ENCODE measurements around the gene BLCAP. TPM values are rescaled to one million over a fixed set of nuclear protein-coding genes. Genes with fewer than 3 reads are reported as not detected.

BLCAP gene
- total RNA-seq, 2 donors from 2014 or later = 66.6 to 78.7 TPM

DNA sequence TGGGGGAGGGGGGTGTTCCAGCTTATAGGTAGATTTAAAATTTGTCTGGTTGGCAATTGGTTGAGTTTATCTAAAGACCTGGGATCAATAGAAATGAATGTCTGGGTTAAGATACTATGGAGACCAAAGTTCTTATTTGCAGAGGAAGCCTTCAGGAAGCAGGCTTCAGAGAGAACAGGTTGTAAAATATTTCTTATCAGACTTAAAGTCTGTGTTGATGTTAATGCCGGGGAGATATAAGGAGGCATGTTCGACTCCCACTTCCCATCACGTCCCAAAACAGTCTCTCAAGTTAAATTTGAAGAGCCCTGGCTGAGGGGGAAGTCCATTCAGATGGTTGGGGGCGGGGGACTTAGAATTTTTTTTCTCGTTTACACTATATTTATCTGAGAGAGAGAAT, 12.3 kb upstream of the BLCAP start:
- no peaks in the 10 kb centered on the region for H3K36me3 ChIP-seq
- no peaks in the 10 kb centered on the region for H3K9me3 ChIP-seq
- no peak overlapping the region for H3K4me3 ChIP-seq
- TF ChIP-seq, protein P1, sequence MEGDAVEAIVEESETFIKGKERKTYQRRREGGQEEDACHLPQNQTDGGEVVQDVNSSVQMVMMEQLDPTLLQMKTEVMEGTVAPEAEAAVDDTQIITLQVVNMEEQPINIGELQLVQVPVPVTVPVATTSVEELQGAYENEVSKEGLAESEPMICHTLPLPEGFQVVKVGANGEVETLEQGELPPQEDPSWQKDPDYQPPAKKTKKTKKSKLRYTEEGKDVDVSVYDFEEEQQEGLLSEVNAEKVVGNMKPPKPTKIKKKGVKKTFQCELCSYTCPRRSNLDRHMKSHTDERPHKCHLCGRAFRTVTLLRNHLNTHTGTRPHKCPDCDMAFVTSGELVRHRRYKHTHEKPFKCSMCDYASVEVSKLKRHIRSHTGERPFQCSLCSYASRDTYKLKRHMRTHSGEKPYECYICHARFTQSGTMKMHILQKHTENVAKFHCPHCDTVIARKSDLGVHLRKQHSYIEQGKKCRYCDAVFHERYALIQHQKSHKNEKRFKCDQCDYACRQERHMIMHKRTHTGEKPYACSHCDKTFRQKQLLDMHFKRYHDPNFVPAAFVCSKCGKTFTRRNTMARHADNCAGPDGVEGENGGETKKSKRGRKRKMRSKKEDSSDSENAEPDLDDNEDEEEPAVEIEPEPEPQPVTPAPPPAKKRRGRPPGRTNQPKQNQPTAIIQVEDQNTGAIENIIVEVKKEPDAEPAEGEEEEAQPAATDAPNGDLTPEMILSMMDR (IDR thresholded peaks at IDR 0.05) = no peak
- no peaks in the 10 kb centered on the region for H3K4me1 ChIP-seq
- H3K27me3 ChIP-seq = no peaks in the 10 kb centered on the region
- DNase-seq (ENCODE audit: low spot score) = no peak
- no peak overlapping the region for H3K27ac ChIP-seq

DNA sequence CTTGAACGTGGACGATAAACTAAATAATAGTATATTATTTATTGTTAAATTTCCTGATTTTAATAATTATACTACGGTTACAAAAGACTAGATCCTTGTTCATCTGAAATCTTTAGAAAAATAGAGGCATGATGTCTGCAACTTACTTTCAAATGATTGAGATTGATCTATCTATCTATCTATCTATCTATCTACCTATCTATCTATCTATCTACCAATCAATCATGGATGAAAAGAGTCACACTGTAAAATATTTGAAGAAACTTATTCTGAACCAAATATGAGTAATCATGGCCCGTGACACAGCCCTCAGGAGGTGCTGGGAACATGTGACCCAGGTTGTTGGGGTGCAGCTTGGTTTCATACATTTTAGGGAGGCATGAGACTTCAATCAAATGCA, 11.7 kb upstream of the BLCAP start:
- Histone ChIP-seq H3K36me3 (no peaks in the 10 kb centered on the region), H3K9me3 (no peaks in the 10 kb centered on the region), H3K27me3 (no peaks in the 10 kb centered on the region), H3K4me1 (peaks cover 0 to 2% of the 10 kb centered on the region in 2 donors), H3K4me3 (no peak overlapping the region), H3K27ac (no peak overlapping the region)
- no peak for DNase-seq (ENCODE audit: low spot score)
- TF ChIP-seq, protein P1 (IDR thresholded peaks at IDR 0.05) = no peak

DNA sequence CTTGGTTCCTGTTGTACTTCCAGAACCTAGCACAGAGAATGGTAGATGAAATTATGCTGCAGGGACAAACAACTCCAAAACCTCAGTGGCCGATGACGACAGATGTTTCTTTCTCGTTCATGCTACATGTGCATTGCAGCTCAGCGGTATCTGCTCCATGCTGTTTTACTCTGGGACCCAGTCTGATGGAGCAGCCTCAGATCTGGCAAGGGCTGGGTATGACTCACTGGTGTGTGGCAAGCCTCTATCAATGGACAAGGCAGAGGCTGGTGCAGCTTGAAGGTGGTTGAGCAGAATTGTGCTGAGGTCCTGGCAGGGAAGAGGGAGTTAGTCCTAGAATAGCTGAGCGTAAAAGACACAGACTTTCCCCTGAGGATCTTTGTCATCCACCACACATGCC, 10.3 kb upstream of the BLCAP start:
- no peaks in the 10 kb centered on the region for H3K27me3 ChIP-seq
- no peak overlapping the region for H3K4me3 ChIP-seq
- no peaks in the 10 kb centered on the region for H3K9me3 ChIP-seq
- TF ChIP-seq, protein P1 (IDR thresholded peaks at IDR 0.05) = no peak
- no peak overlapping the region for H3K27ac ChIP-seq
- peaks cover 0 to 7% of the 10 kb centered on the region in 2 donors for H3K4me1 ChIP-seq
- DNase-seq (ENCODE audit: low spot score) = no peak
- H3K36me3 ChIP-seq = no peaks in the 10 kb centered on the region

DNA sequence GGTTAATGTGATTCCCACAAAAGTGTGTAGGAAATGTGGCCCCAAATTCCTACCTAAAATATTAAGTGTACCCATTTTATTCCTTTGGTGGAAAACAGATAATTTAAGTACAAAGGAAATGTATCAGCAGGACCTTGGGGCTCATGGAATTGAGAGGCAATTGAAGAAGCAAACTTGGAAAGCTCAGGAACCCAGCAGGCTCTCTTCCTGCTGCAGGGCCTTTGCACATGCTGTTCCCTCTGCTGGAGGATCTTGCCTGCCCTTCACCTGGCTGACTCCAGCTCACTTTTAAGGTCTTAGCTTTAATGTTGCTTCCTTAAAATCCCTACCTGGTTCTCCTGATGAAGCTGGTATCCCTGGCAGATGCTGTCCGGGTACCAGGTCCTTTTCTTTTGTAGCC, 9.8 kb upstream of the BLCAP start:
- Histone ChIP-seq H3K4me3 (no peak overlapping the region), H3K9me3 (no peaks in the 10 kb centered on the region), H3K27ac (no peak overlapping the region), H3K27me3 (no peaks in the 10 kb centered on the region), H3K4me1 (peaks cover 0 to 7% of the 10 kb centered on the region in 2 donors), H3K36me3 (no peaks in the 10 kb centered on the region)
- no peak for DNase-seq (ENCODE audit: low spot score)
- TF ChIP-seq, protein P1 (IDR thresholded peaks at IDR 0.05) = no peak

DNA sequence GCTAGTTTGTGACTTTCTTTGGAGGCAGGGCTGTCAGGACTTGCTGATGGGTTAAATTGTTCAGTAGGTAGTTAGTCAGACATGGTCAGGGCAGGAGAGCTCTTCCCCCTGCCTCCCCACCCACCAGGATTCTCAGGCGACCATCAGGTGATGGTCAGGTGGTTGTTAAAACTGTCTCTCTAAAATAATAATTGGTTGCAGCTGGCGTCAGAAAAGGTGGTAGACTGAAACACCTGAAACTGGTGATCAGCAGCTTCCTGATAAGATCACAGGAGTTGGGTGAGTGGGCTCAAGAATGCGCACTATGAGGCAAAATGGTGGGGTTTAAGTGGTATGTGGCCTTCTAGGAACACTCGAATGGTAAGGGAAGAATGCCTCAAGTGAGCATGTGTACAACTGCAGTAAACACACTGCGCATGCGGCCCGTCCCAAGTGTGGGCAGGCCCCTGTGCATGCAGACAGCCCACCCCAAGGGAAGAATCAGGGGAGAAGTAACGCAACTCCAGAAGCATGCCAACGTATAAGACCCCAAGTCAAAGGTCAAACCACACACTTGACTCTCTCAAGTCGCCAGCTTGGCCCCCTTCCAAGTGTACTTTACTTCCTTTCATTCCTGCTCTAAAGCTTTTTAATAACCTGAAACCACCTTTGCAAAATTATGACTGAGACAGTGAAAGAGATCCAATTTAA, 7.9 kb upstream of the BLCAP start:
- Histone ChIP-seq H3K4me1 (peaks cover 0 to 7% of the 10 kb centered on the region in 2 donors), H3K4me3 (no peak overlapping the region), H3K27ac (no peak overlapping the region), H3K9me3 (no peaks in the 10 kb centered on the region), H3K27me3 (no peaks in the 10 kb centered on the region), H3K36me3 (no peaks in the 10 kb centered on the region)
- TF ChIP-seq, protein P1 (IDR thresholded peaks at IDR 0.05) = no peak
- no peak for DNase-seq (ENCODE audit: low spot score)

Data from right atrium auricular region (tissue), 2 donors.